PC-9 (cell line): ENCODE measurements around the gene SIM2.

Source experiments
- EZH2 ChIP-seq: fragments of 200-600 bp; sonication (generic); IDR thresholded peaks from 2 replicates; pipeline ENCODE4 v1.8.0; 2017; ENCODE audit warnings: antibody characterized with exemption, low read depth
- TF ChIP-seq, protein P1 (sequence below): fragments of 200-600 bp; sonication (generic); conservative IDR thresholded peaks from 2 replicates; pipeline ENCODE4 v1.6.1; 2017; ENCODE audit warnings: mixed run types, antibody characterized with exemption, mild to moderate bottlenecking, moderate library complexity

DNA sequence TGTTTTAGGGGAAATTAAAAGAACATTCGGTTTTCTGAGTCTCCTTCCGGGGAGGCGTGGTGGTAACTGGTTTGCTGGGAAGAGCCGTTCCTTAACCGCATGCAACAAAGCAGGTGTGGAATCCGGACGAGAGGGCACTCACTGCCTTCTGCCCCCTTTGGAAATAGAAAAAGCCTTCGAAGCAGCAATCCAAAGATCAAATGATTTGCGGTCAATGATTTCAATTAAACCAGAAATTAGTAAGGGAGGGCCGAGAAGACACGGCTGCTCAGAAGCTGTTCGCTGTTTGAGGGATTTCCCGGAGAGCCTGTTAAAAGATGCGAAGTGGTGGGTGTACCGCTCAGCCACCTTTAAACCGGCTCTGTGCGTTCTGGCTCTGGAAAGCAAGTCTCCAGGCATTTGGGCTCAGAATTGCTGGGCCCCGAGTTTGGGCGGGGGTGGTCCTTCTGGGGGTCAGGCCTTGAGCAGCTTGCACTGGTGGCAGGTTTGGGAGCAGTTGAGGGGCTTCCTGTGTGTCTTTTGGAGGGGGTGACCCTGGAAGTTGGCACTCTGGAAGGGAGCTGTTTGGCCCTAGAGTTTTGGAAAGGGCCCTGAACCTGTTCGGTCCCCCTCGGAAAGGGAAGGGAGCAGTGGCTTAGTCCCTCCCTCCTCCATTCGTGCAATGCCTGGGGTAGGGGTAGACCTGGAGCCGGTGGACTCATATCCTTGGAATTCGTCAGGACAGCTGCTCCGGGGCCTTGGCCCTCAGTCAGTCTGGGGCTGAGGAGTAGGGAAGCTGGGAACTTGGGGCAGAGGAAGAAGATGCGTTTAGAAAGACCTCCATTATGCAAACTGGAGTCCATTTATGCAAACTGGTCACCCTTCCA is 3.1 kb downstream of the SIM2 start:
- TF ChIP-seq, protein P1, sequence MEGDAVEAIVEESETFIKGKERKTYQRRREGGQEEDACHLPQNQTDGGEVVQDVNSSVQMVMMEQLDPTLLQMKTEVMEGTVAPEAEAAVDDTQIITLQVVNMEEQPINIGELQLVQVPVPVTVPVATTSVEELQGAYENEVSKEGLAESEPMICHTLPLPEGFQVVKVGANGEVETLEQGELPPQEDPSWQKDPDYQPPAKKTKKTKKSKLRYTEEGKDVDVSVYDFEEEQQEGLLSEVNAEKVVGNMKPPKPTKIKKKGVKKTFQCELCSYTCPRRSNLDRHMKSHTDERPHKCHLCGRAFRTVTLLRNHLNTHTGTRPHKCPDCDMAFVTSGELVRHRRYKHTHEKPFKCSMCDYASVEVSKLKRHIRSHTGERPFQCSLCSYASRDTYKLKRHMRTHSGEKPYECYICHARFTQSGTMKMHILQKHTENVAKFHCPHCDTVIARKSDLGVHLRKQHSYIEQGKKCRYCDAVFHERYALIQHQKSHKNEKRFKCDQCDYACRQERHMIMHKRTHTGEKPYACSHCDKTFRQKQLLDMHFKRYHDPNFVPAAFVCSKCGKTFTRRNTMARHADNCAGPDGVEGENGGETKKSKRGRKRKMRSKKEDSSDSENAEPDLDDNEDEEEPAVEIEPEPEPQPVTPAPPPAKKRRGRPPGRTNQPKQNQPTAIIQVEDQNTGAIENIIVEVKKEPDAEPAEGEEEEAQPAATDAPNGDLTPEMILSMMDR: no peak
- no peak for TF ChIP-seq EZH2
